Astrocyte (in vitro differentiated cells and primary cell): ENCODE results near the gene P2RX4.

Experiments
- CTCF ChIP-seq: IDR thresholded peaks from 2 replicates; pipeline ENCODE4 v1.5.1; 2011; ENCODE audit warnings: low read depth, mild to moderate bottlenecking, inconsistent platforms, low read length, moderate library complexity; ENCODE audit not compliant: insufficient read depth
- EZH2 ChIP-seq: IDR thresholded peaks from 2 replicates; pipeline ENCODE4 v1.6.1; 2012; ENCODE audit warnings: mild to moderate bottlenecking, low read length, inconsistent platforms; ENCODE audit not compliant: insufficient read depth

- no peak for TF ChIP-seq EZH2
- TF ChIP-seq CTCF = no peak
These were observed 40.4 kb downstream of the P2RX4 start for GRCh38 chr12:121250359-121250758.
